H1 (cell line): ENCODE results near the gene ASPRV1. TPM values are rescaled to one million over a fixed set of nuclear protein-coding genes. Genes with fewer than 3 reads are reported as not detected.

Source experiments
- CEBPB ChIP-seq: IDR thresholded peaks from 2 replicates; pipeline ENCODE4 v1.6.1; 2012; ENCODE audit warnings: low read depth, low read length
- EZH2 ChIP-seq: fragments of 200-600 bp; sonication (generic); IDR thresholded peaks from 2 replicates; pipeline ENCODE4 v1.7.1; 2012; ENCODE audit warnings: low read depth, mild to moderate bottlenecking, moderate library complexity, low read length, inconsistent platforms; ENCODE audit not compliant: severe bottlenecking
- GTF2F1 ChIP-seq: IDR thresholded peaks from 2 replicates; pipeline ENCODE4 v1.6.1; 2012; ENCODE audit warnings: low read depth, low read length, improper control_type of control experiment, borderline replicate concordance
- HDAC6 ChIP-seq: IDR thresholded peaks from one replicate; pipeline ENCODE4 v1.7.1; 2012; ENCODE audit warnings: low read depth, mild to moderate bottlenecking, inconsistent platforms, low read length, moderate library complexity
- POLR2A ChIP-seq, 2 experiments: IDR thresholded peaks; 1 replicate in 1 of 2; 2 replicates in 1 of 2; pipeline ENCODE4 v1.6.1; 2011; ENCODE audit warnings: low read depth in 2 of 2, low read length in 2 of 2, mild to moderate bottlenecking in 2 of 2; ENCODE audit errors: control extremely low read depth in 1 of 2
- RBBP5 ChIP-seq: IDR thresholded peaks from 2 replicates; pipeline ENCODE4 v1.7.1; 2012; ENCODE audit warnings: low read depth, mild to moderate bottlenecking, inconsistent platforms, low read length, moderate library complexity, borderline replicate concordance
- RNF2 ChIP-seq: fragments of 200-900, 300-1000 bp; sonication (generic); IDR thresholded peaks from 2 replicates; pipeline ENCODE4 v1.7.1; 2016; ENCODE audit warnings: borderline replicate concordance, low read depth, mild to moderate bottlenecking, antibody characterized with exemption, low read length; ENCODE audit not compliant: poor library complexity, severe bottlenecking; ENCODE audit errors: missing control alignments
- SIRT6 ChIP-seq: IDR thresholded peaks from one replicate; pipeline ENCODE4 v1.7.1; 2012; ENCODE audit warnings: low read length, inconsistent platforms
- TEAD4 ChIP-seq: IDR thresholded peaks from 2 replicates; pipeline ENCODE4 v1.6.1; 2012; ENCODE audit warnings: low read depth, low read length, inconsistent platforms, mixed read lengths
- polyA plus RNA-seq, 7 experiments: library from polyadenylated mRNA; depleted of rRNA in 3 of 7; stranded (reverse) in 5 of 7; unstranded in 2 of 7; fragments of >200 nt in 5 of 7; fragments of 200-250 nt in 2 of 7; gene quantifications; 1 replicate in 5 of 7; 2 replicates in 1 of 7; 4 replicates in 1 of 7; pipeline versions ENCODE4 v1.2.1 to v1.2.3, GENCODE V29; 2011 to 2013; ENCODE audit warnings: missing spikeins in 2 of 7, mixed read lengths in 2 of 7
- total RNA-seq: library from RNA; stranded (reverse); fragmentation: NEBNext Ultra II Directional; extraction: Animal tissue kit (Norgen Biotek cat#: 25700); gene quantifications from 2 replicates; pipeline ENCODE4 v1.2.1, GENCODE V29; 2021
- TF ChIP-seq, protein P1 (sequence below): fragments of 300-600 bp; sonication (generic); IDR thresholded peaks from 2 replicates; pipeline ENCODE4 v1.7.1; 2012; ENCODE audit warnings: low read length, moderate library complexity, mild to moderate bottlenecking, inconsistent platforms; ENCODE audit not compliant: insufficient replicate concordance
- TF ChIP-seq, protein P2 (sequence below): IDR thresholded peaks from 2 replicates; pipeline ENCODE4 v1.6.1; 2011; ENCODE audit warnings: low read length, improper control_type of control experiment

Gene ASPRV1
- total and polyA plus RNA-seq, 2 of the 8 experiments (the other 6 are each of a cell fraction or from before 2014, with no cell fraction given) = 0.59 to 0.95 TPM

DNA sequence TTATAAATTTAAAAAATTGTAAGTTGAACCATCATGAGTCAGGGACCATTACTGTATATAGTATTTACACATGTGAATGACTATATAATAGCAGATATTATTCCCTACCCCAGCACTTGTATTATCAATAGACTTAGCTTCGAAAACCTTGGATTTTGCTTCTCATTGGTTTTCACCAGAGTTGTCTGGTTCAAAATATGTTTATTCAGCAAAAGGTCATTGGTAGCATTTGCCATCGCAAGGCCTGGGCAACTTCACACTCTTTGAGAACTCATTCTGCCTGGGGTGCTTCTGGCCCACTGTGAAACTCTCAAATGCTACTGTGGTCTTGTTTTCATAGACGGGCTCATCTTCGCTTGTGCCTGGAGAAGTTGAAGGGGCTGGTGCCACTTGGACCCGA, 26.4 kb downstream of the ASPRV1 start (continued):
- TF ChIP-seq, protein P1, sequence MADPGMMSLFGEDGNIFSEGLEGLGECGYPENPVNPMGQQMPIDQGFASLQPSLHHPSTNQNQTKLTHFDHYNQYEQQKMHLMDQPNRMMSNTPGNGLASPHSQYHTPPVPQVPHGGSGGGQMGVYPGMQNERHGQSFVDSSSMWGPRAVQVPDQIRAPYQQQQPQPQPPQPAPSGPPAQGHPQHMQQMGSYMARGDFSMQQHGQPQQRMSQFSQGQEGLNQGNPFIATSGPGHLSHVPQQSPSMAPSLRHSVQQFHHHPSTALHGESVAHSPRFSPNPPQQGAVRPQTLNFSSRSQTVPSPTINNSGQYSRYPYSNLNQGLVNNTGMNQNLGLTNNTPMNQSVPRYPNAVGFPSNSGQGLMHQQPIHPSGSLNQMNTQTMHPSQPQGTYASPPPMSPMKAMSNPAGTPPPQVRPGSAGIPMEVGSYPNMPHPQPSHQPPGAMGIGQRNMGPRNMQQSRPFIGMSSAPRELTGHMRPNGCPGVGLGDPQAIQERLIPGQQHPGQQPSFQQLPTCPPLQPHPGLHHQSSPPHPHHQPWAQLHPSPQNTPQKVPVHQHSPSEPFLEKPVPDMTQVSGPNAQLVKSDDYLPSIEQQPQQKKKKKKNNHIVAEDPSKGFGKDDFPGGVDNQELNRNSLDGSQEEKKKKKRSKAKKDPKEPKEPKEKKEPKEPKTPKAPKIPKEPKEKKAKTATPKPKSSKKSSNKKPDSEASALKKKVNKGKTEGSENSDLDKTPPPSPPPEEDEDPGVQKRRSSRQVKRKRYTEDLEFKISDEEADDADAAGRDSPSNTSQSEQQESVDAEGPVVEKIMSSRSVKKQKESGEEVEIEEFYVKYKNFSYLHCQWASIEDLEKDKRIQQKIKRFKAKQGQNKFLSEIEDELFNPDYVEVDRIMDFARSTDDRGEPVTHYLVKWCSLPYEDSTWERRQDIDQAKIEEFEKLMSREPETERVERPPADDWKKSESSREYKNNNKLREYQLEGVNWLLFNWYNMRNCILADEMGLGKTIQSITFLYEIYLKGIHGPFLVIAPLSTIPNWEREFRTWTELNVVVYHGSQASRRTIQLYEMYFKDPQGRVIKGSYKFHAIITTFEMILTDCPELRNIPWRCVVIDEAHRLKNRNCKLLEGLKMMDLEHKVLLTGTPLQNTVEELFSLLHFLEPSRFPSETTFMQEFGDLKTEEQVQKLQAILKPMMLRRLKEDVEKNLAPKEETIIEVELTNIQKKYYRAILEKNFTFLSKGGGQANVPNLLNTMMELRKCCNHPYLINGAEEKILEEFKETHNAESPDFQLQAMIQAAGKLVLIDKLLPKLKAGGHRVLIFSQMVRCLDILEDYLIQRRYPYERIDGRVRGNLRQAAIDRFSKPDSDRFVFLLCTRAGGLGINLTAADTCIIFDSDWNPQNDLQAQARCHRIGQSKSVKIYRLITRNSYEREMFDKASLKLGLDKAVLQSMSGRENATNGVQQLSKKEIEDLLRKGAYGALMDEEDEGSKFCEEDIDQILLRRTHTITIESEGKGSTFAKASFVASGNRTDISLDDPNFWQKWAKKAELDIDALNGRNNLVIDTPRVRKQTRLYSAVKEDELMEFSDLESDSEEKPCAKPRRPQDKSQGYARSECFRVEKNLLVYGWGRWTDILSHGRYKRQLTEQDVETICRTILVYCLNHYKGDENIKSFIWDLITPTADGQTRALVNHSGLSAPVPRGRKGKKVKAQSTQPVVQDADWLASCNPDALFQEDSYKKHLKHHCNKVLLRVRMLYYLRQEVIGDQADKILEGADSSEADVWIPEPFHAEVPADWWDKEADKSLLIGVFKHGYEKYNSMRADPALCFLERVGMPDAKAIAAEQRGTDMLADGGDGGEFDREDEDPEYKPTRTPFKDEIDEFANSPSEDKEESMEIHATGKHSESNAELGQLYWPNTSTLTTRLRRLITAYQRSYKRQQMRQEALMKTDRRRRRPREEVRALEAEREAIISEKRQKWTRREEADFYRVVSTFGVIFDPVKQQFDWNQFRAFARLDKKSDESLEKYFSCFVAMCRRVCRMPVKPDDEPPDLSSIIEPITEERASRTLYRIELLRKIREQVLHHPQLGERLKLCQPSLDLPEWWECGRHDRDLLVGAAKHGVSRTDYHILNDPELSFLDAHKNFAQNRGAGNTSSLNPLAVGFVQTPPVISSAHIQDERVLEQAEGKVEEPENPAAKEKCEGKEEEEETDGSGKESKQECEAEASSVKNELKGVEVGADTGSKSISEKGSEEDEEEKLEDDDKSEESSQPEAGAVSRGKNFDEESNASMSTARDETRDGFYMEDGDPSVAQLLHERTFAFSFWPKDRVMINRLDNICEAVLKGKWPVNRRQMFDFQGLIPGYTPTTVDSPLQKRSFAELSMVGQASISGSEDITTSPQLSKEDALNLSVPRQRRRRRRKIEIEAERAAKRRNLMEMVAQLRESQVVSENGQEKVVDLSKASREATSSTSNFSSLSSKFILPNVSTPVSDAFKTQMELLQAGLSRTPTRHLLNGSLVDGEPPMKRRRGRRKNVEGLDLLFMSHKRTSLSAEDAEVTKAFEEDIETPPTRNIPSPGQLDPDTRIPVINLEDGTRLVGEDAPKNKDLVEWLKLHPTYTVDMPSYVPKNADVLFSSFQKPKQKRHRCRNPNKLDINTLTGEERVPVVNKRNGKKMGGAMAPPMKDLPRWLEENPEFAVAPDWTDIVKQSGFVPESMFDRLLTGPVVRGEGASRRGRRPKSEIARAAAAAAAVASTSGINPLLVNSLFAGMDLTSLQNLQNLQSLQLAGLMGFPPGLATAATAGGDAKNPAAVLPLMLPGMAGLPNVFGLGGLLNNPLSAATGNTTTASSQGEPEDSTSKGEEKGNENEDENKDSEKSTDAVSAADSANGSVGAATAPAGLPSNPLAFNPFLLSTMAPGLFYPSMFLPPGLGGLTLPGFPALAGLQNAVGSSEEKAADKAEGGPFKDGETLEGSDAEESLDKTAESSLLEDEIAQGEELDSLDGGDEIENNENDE = no peak
- TF ChIP-seq GTF2F1 (no peak), RNF2 (no peak), POLR2A (IDR thresholded peaks at IDR 0.05; ENCODE audit: control extremely low read depth in 1 of 2, low read depth in 2 of 2, low read length in 2 of 2) (no peak), SIRT6 (no peak), EZH2 (no peak), RBBP5 (no peak), CEBPB (no peak), TEAD4 (no peak), HDAC6 (no peak)
- TF ChIP-seq, protein P2, sequence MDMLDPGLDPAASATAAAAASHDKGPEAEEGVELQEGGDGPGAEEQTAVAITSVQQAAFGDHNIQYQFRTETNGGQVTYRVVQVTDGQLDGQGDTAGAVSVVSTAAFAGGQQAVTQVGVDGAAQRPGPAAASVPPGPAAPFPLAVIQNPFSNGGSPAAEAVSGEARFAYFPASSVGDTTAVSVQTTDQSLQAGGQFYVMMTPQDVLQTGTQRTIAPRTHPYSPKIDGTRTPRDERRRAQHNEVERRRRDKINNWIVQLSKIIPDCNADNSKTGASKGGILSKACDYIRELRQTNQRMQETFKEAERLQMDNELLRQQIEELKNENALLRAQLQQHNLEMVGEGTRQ = no peak
